ENCODE data around the gene IQCK. TPM values are rescaled to one million over a fixed set of nuclear protein-coding genes. Genes with fewer than 3 reads are reported as not detected.

Gene IQCK
- total RNA-seq, 4 donors from 2014 or later: 9.0 to 16.3 (median 14.5) TPM

DNA sequence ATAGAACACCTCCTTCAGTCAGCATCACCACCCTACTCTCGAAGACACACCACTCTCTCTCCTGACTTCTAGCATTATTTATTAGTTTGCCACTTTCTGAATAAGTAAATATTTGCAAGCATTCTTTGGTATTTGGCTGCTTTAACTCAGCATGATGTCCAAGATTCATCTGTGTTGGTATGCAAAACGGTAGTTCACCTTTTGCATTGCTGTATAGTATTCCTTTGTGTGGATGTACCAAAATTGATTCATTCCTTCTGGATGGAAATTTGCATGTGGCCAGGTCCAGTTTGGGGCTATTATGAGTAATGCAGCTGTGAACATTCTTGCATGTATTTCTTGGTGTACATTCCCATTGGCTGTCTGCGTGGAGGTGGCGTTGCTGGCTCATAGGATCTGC lies 32.9 kb upstream of the IQCK start:
- 97 to 100% methylated on average over 4 of the region's 4 CpGs for WGBS, 2 donors (ENCODE audit: low coverage in 1 of 2)
- no peak overlapping the region for H3K27ac ChIP-seq
- TF ChIP-seq POLR2AphosphoS5 (IDR thresholded peaks at IDR 0.05) (no peak), POLR2A (IDR thresholded peaks at IDR 0.05) (no peak), EP300 (IDR thresholded peaks at IDR 0.05) (no peak)
- TF ChIP-seq, protein P1, sequence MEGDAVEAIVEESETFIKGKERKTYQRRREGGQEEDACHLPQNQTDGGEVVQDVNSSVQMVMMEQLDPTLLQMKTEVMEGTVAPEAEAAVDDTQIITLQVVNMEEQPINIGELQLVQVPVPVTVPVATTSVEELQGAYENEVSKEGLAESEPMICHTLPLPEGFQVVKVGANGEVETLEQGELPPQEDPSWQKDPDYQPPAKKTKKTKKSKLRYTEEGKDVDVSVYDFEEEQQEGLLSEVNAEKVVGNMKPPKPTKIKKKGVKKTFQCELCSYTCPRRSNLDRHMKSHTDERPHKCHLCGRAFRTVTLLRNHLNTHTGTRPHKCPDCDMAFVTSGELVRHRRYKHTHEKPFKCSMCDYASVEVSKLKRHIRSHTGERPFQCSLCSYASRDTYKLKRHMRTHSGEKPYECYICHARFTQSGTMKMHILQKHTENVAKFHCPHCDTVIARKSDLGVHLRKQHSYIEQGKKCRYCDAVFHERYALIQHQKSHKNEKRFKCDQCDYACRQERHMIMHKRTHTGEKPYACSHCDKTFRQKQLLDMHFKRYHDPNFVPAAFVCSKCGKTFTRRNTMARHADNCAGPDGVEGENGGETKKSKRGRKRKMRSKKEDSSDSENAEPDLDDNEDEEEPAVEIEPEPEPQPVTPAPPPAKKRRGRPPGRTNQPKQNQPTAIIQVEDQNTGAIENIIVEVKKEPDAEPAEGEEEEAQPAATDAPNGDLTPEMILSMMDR (IDR thresholded peaks at IDR 0.05): no peak
- H3K36me3 ChIP-seq: peaks cover 0 to 88% of the 10 kb centered on the region in 2 donors
- H3K9me3 ChIP-seq: peaks cover 0 to 5% (median 0%) of the 10 kb centered on the region in 3 donors
- peaks cover 0 to 10% (median 0%) of the 10 kb centered on the region in 3 donors for H3K4me1 ChIP-seq
- no peak for ATAC-seq
- H3K4me3 ChIP-seq: no peak overlapping the region
- H3K27me3 ChIP-seq: no peaks in the 10 kb centered on the region

DNA sequence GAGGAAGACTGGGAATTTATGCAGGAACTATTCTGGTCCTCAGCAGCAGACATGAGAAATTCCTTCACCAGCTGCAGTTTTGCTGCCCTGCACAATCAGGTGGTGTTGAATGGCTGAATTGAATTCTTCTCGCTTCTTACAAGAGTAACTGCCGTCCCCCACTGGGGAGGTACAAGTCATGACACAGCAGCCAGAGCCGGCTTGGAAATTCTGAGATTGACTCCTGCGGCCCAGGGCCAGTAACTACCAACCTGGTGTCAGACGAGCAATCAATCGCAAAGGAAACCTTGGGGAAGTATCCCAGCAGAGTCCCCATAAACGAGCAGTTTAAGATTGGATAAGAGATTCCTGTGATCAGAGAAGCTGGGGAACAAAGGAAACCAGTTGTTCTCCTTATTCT lies 30.8 kb upstream of the IQCK start:
- H3K4me3 ChIP-seq: no peak overlapping the region
- 85 to 89% methylated on average over 4 to 5 of the region's 7 CpGs for WGBS, 2 donors (ENCODE audit: low coverage in 1 of 2)
- H3K27ac ChIP-seq: no peak overlapping the region
- no peak for TF ChIP-seq EP300 (IDR thresholded peaks at IDR 0.05)
- TF ChIP-seq, protein P1 (IDR thresholded peaks at IDR 0.05): no peak
- no peak for TF ChIP-seq POLR2A (IDR thresholded peaks at IDR 0.05)
- no peak for TF ChIP-seq POLR2AphosphoS5 (IDR thresholded peaks at IDR 0.05)
- H3K36me3 ChIP-seq: peaks cover 0 to 82% of the 10 kb centered on the region in 2 donors
- H3K27me3 ChIP-seq: no peaks in the 10 kb centered on the region
- H3K9me3 ChIP-seq: peaks cover 0 to 5% (median 0%) of the 10 kb centered on the region in 3 donors
- no peak for ATAC-seq
- peaks cover 0 to 24% (median 0%) of the 10 kb centered on the region in 3 donors for H3K4me1 ChIP-seq

- TF ChIP-seq POLR2A (IDR thresholded peaks at IDR 0.05): no peak
- TF ChIP-seq EP300 (IDR thresholded peaks at IDR 0.05): no peak
- TF ChIP-seq, protein P1 (IDR thresholded peaks at IDR 0.05): no peak
- no peak for TF ChIP-seq POLR2AphosphoS5 (IDR thresholded peaks at IDR 0.05)
- no peak overlapping the region for H3K4me3 ChIP-seq
- H3K27me3 ChIP-seq: no peaks in the 10 kb centered on the region
- H3K36me3 ChIP-seq: peaks cover 0 to 82% of the 10 kb centered on the region in 2 donors
- peaks cover 0 to 5% (median 0%) of the 10 kb centered on the region in 3 donors for H3K9me3 ChIP-seq
- WGBS, 2 donors (ENCODE audit: low coverage in 1 of 2): 90 to 93% methylated on average over 3 to 4 of the region's 18 CpGs
- no peak for ATAC-seq
- H3K4me1 ChIP-seq: peaks cover 0 to 24% (median 0%) of the 10 kb centered on the region in 3 donors
- no peak overlapping the region for H3K27ac ChIP-seq
Measured at GRCh38 chr16:19688396-19689024, 29.6 kb upstream of the IQCK start.

GRCh38 chr16:19689342-19689741 lies 28.7 kb upstream of the IQCK start:
- WGBS, 2 donors (ENCODE audit: low coverage in 1 of 2): 92 to 100% methylated on average over 1 of the region's 5 CpGs
- H3K27ac ChIP-seq: no peak overlapping the region

More at GRCh38 chr16:19689342-19689741, 28.7 kb upstream of the IQCK start:
- H3K4me3 ChIP-seq: no peak overlapping the region
- H3K9me3 ChIP-seq: peaks cover 0 to 5% (median 0%) of the 10 kb centered on the region in 3 donors
- H3K36me3 ChIP-seq: peaks cover 0 to 78% of the 10 kb centered on the region in 2 donors
- no peaks in the 10 kb centered on the region for H3K27me3 ChIP-seq
- no peak for ATAC-seq
- peaks cover 0 to 24% (median 0%) of the 10 kb centered on the region in 3 donors for H3K4me1 ChIP-seq
- TF ChIP-seq, protein P1 (IDR thresholded peaks at IDR 0.05): no peak
- TF ChIP-seq EP300 (IDR thresholded peaks at IDR 0.05) (no peak), POLR2A (IDR thresholded peaks at IDR 0.05) (no peak), POLR2AphosphoS5 (IDR thresholded peaks at IDR 0.05) (no peak)
